Osteocyte (in vitro differentiated cells): ENCODE results near the gene CFAP97D2. TPM values are rescaled to one million over a fixed set of nuclear protein-coding genes. Genes with fewer than 3 reads are reported as not detected.

Source experiments
- DNase-seq: peaks from one replicate; pipeline ENCODE4 v3.0.0; 2021; ENCODE audit warnings: mixed read lengths; ENCODE audit not compliant: unreplicated experiment; ENCODE audit errors: extremely low spot score
- H3K27ac Mint-ChIP-seq: one replicate; pipeline ENCODE4 v1.8.0; 2021; ENCODE audit warnings: mild to moderate bottlenecking, mixed read lengths; ENCODE audit not compliant: unreplicated experiment
- H3K27me3 Mint-ChIP-seq: one replicate; pipeline ENCODE4 v1.8.0; 2021; ENCODE audit warnings: mixed read lengths; ENCODE audit not compliant: unreplicated experiment
- H3K36me3 Mint-ChIP-seq: one replicate; pipeline ENCODE4 v1.8.0; 2021; ENCODE audit warnings: mixed read lengths; ENCODE audit not compliant: unreplicated experiment
- H3K4me1 Mint-ChIP-seq: one replicate; pipeline ENCODE4 v1.8.0; 2021; ENCODE audit warnings: mixed read lengths; ENCODE audit not compliant: unreplicated experiment
- H3K4me3 Mint-ChIP-seq: one replicate; pipeline ENCODE4 v1.8.0; 2021; ENCODE audit warnings: mild to moderate bottlenecking, moderate library complexity, mixed read lengths; ENCODE audit not compliant: unreplicated experiment
- H3K9me3 Mint-ChIP-seq: one replicate; pipeline ENCODE4 v1.8.0; 2021; ENCODE audit warnings: mixed read lengths; ENCODE audit not compliant: unreplicated experiment
- microRNA-seq: library from miRNA; unstranded; fragments of <30 nt; microRNA quantifications from one replicate; pipeline ENCODE4 v1.1.0, GENCODE V29; 2020; ENCODE audit not compliant: unreplicated experiment
- total RNA-seq: library from RNA; stranded (reverse); gene quantifications from 2 replicates; pipeline ENCODE4 v1.2.1, GENCODE V29; 2021
- TF ChIP-seq, protein P1 (sequence below): fragments of 200-600 bp; sonication (generic); IDR thresholded peaks from 2 replicates; pipeline ENCODE4 v1.5.0; 2021; ENCODE audit warnings: antibody characterized with exemption, mild to moderate bottlenecking, moderate library complexity

Gene CFAP97D2
- total RNA-seq, 1 donor from 2014 or later, result not detected

- H3K4me1 Mint-ChIP-seq, result peaks cover 28% of the 10 kb centered on the region
- H3K9me3 Mint-ChIP-seq, result no peaks in the 10 kb centered on the region
- no peak for DNase-seq
- peak overlapping the region; percentile 23 for H3K27ac Mint-ChIP-seq
- H3K27me3 Mint-ChIP-seq, result no peaks in the 10 kb centered on the region
- H3K36me3 Mint-ChIP-seq, result peaks cover 57% of the 10 kb centered on the region
- no peak overlapping the region for H3K4me3 Mint-ChIP-seq
- TF ChIP-seq, protein P1, sequence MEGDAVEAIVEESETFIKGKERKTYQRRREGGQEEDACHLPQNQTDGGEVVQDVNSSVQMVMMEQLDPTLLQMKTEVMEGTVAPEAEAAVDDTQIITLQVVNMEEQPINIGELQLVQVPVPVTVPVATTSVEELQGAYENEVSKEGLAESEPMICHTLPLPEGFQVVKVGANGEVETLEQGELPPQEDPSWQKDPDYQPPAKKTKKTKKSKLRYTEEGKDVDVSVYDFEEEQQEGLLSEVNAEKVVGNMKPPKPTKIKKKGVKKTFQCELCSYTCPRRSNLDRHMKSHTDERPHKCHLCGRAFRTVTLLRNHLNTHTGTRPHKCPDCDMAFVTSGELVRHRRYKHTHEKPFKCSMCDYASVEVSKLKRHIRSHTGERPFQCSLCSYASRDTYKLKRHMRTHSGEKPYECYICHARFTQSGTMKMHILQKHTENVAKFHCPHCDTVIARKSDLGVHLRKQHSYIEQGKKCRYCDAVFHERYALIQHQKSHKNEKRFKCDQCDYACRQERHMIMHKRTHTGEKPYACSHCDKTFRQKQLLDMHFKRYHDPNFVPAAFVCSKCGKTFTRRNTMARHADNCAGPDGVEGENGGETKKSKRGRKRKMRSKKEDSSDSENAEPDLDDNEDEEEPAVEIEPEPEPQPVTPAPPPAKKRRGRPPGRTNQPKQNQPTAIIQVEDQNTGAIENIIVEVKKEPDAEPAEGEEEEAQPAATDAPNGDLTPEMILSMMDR, result no peak
Observed at GRCh38 chr13:114266241-114266640, 87.2 kb downstream of the CFAP97D2 start.

DNA sequence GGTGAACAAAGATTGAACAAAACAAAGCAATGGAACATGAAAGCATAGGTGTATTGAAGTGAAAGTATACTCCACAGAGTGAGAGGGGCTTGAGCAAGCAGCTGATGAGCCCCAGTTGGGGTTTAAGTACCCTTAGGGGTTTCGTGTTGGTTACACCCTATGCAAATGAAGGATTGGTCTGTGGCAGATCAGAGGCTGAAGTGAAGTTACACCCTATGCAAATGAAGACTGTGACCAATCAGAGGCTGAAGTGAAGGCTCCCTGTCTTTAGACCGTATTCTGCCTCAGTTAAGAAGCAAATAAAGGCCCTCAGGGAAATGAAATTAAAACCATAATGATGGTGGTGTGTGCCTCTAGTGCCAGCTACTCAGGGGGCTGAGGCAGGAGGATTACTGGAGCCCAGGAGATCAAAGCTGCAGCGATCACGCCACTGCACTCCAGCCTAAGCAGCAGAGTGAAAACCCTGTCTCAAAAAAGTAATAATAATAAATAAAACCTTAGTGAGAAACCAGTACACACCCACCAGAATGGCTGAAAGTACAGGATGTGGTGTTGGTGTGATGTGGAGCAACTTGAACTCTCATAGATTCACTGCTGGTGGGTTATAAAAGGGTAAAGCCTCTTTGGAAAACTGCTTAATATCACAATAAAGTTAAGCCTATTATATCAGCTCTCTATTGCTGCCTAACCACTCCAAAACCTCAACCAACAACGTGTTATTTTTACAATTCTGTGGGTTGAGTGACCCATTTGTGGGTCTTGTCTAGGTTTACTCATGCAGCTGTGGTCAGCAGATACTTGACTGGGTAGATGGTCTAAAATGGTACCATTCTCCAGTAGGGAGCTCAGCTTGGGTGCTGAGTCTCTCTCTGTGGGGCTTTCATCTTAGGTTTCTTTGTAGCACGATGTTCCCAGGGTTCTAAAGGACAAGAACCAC lies 89.6 kb downstream of the CFAP97D2 start:
- Mint-ChIP-seq H3K9me3 (no peaks in the 10 kb centered on the region), H3K27ac (no peak overlapping the region), H3K4me1 (peaks cover 23% of the 10 kb centered on the region), H3K36me3 (peaks cover 57% of the 10 kb centered on the region), H3K27me3 (no peaks in the 10 kb centered on the region), H3K4me3 (no peak overlapping the region)
- TF ChIP-seq, protein P1, result no peak
- DNase-seq, result no peak

- Mint-ChIP-seq H3K27me3 (no peaks in the 10 kb centered on the region), H3K36me3 (peaks cover 57% of the 10 kb centered on the region), H3K4me3 (no peak overlapping the region), H3K27ac (no peak overlapping the region), H3K4me1 (peaks cover 16% of the 10 kb centered on the region), H3K9me3 (no peaks in the 10 kb centered on the region)
- no peak for DNase-seq
- TF ChIP-seq, protein P1, result no peak
Observed at GRCh38 chr13:114269281-114269770, 90.3 kb downstream of the CFAP97D2 start.

Small RNA genes within 50 kb of the gene (microRNA-seq; reads per million reads assigned to microRNA genes)
- gene MIR548AR, result not detected

Other genes starting within 250 kb of the CFAP97D2 start
- 2.4 and 2.9 TPM in 2 replicates for gene C13orf46, start 205.2 kb upstream of the CFAP97D2 start, total RNA-seq
- gene RASA3, start 46.6 kb upstream of the CFAP97D2 start, total RNA-seq, result 44.8 and 45.5 TPM in 2 replicates
- 72.6 and 73.7 TPM in 2 replicates for gene CDC16, start 55.6 kb downstream of the CFAP97D2 start, total RNA-seq
- gene UPF3A, start 102.3 kb downstream of the CFAP97D2 start, total RNA-seq, result 55.3 and 63.1 TPM in 2 replicates
- gene CHAMP1, start 135.2 kb downstream of the CFAP97D2 start, total RNA-seq, result 22.4 and 23.2 TPM in 2 replicates